KBM-7 (cell line): Measurements from ENCODE around the gene OR10A4.
A peak's percentile ranks its signal among the peaks of the same experiment; 100 is the strongest.
"Not testable (repeated sequence)": the region's sequence is repeated elsewhere in the genome, so short reads cannot be mapped to it uniquely, and the experiment has no call there.

Source experiments
- DNase-seq: peaks from one replicate; pipeline ENCODE4 v3.0.0-alpha.2; 2015
- in situ Hi-C: fragments of 300-500 bp; cut with MboI; formaldehyde crosslinking; loops from 2 replicates; pipeline ENCODE4 v1.14.3; 2020; ENCODE audit warnings: low sequenced_read_pairs, low pct_unique_long_range_greater_than_20kb, mixed read lengths

Gene OR10A4

DNA sequence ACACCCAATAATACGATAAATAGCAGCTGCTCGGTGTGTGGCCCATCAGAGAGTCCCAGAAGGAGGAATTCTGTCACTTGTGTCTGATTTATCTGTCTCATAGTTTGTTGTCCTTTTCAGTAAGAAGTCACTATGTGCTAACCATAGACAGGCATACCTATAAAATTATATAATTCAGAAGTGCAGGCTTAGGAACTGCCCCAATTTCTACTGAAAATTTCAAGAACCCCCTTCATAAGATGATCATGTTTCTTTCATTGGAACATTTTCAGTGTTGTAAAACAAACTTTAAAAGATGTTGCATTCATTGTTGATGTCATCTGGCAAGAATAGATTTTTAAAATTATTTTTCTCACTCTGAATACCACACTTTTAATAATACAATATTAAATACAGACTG lies 16.0 kb downstream of the OR10A4 start, which contains the start of gene OR2D2:
Gene OR2D2, minus strand, starts transcription at position 101 of the 400 bp plus-strand sequence. Its CDS starts 0 bp downstream, at position 101.
- in situ Hi-C loops = no loop called here
- no peak for DNase-seq

DNA sequence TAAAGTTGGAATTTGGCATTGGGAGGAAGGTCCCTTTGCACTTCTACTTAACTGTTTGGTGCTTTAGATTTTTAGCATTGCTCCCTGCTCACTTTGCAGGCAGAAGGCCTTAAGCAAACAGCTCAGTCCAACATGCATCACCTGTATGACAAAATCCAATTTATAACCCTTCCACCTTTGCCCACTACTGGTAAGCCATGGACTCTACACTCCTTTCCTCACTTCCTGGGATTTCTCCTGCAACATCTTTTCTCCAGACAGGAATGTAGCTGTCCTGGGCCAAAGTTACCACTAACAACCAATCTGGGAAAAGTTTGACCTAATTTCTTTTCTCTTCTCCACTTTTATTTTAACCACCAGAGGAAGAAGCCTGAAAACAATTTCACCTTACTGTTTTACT lies 17.7 kb downstream of the OR10A4 start:
- in situ Hi-C loops = no loop called here

DNA sequence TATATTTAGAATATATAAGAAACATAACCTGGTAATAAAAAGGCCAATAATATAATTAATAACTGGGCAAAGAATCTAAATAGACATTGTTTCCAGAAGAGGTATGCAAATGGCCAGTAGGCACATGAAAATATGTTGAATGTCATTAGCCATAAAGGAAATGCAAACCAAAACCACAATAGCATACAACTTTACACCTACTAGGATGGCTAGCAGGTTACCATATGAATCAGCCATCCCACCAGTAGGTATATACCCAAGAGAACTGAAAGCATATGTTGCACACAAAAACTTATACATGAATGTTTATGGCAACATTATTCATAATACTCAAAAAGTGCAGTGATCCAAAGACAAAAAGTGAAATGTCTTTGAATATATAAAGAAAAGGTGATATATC lies 18.6 kb downstream of the OR10A4 start:
- no peak for DNase-seq
- in situ Hi-C loops = no loop called here

More for the DNA sequence above, 17.7 kb downstream of the OR10A4 start:
- DNase-seq = no peak

- in situ Hi-C loops = no loop called here
- no peak for DNase-seq
Observed at GRCh38 chr11:6898911-6899310, 22.5 kb downstream of the OR10A4 start.

- in situ Hi-C loops = no loop called here
- no peak for DNase-seq
Observed at GRCh38 chr11:6900327-6900999, 24.0 kb downstream of the OR10A4 start.

DNA sequence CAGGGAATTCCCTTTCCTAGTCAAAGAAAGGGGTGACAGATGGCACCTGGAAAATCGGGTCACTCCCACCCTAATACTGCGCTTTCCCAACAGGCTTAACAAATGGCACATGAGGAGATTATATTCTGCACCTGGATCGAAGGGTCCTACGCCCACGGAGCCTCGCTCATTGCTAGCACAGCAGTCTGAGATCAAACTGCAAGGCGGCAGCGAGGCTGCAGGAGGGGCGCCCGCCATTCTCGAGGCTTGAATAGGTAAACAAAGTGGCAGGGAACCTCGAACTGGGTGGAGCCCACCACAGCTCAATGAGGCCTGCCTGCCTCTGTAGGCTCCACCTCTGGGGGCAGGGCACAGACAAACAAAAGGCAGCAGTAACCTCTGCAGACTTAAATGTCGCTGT lies 28.4 kb downstream of the OR10A4 start:
- DNase-seq, in situ Hi-C loops: not testable (repeated sequence)

DNA sequence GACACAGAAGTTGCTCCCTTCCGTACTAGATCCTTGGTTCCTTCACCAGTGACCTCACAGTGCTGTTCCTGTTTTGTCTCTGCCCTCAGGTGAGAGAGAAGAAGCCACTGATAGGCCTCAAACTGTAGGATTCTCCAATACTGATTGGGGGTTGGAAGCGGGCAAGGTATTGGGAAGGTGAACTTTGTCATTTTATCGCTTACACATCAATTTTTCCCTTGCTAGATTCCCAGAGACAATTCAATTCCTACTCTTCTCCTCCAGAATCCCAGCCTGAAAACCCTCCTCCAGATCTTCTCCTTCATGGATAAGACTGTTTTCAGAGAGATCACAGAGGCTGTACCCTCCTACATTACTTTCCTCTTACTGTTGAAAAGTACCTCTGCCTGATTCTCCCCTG lies 35.0 kb downstream of the OR10A4 start:
- no peak for DNase-seq
- in situ Hi-C loops = no loop called here

DNA sequence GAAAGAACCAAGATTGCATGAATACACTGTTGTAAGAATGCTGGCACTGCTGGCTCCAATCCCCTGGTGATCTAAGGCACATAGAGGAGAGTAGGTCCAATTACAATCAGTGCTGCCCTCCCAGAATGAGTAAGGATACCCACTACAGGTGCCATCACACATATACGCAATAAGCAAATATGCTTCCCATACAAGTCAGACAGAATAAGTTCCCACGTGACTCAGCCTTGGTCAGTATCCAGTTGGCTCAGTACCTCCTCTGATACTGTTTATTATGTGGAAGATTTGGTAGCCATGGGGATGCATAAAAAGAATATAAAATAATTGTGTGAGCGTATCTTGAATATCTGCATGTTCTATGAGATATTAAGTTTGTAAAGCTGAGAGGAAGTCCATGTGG lies 35.5 kb downstream of the OR10A4 start:
- no peak for DNase-seq
- in situ Hi-C loops = no loop called here

DNA sequence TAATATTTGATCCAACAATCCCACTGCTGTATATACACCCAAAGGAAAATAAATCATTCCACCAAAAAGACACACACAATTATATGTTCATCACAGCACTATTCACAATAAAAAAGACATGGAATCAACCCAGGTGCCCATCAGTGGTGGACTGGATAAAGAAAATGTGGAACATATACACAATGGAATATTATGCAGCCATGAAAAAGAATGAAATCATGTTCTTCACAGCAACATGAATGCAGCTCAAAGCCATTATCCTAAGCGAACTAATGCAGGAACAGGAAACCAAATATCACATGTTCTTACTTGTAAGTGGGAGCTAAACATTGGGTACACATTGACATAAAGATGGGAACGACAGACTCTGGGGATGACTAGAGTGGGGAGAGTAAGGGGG lies 43.3 kb downstream of the OR10A4 start:
- in situ Hi-C loops = no loop called here
- no peak for DNase-seq

DNA sequence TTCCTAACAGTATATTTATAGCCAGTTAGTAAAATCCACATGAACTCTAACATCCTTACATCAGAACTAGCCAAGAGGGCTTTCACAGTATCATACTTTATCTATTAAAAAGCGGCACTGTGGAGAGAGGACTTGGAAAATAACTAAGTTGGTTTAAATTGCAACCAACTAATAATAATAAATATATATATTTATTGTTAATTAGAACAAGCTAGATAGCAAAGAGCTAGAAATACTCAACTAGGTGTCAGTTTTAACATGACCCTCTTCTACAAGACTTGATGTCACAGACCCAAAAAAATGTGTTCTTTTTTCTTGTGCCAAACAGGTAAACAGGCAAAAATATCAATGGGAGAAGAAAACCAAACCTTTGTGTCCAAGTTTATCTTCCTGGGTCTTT lies 44.3 kb downstream of the OR10A4 start, which contains the start of gene OR2D3:
Gene OR2D3, plus strand, starts transcription at position 301 of the 400 bp plus-strand sequence. Its CDS starts 0 bp downstream, at position 301.
- DNase-seq = no peak
- in situ Hi-C loops = no loop called here

GRCh38 chr11:6925007-6925577 lies 48.7 kb downstream of the OR10A4 start:
- in situ Hi-C loops = no loop called here
- no peak for DNase-seq

- in situ Hi-C loops = no loop called here
- peak; percentile 43 for DNase-seq
Observed at GRCh38 chr11:6925636-6926207, 49.3 kb downstream of the OR10A4 start.

GRCh38 chr11:6926208-6927029 lies 50.0 kb downstream of the OR10A4 start, which contains the start of gene ZNF215:
ZNF215 (plus strand) TSS chr11:6926426; CDS start chr11:6932273, 5,847 bp downstream.
- peak; percentile 85 for DNase-seq
- in situ Hi-C loops = no loop called here

DNA sequence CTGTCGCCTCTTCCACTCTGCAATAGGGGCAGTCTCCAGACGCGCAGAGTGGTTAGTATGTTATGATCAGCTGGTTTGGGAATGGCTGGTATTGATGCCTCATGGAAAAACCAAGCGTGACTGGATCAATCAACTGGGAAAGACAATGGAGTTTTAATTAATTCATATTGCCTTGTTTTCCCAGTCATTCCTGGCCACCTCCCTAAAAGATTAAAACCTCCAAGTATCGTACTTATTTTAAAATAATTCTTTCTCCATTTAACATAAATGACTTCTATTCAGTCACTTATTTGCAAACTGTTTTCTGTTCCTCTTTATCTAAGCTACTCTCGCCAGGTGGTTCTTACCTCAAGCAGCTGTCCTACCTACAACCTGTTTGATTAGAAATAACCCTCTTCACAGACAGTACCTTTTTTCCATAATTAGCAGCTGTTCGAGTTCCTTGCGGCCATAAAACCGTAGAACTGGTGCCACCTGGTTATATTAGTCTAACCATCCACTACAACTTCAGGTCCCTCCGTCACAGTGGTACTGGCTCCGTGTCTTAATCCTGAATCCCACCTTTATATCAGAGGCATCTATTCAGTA lies 50.7 kb downstream of the OR10A4 start:
- in situ Hi-C loops = no loop called here
- peak; percentile 32 for DNase-seq
